ENCODE measurements around the gene LRP5. TPM values are rescaled to one million over a fixed set of nuclear protein-coding genes. Genes with fewer than 3 reads are reported as not detected.

Gene LRP5
- total and polyA plus RNA-seq, 8 donors = 11.8 to 152 (median 44.2) TPM

DNA sequence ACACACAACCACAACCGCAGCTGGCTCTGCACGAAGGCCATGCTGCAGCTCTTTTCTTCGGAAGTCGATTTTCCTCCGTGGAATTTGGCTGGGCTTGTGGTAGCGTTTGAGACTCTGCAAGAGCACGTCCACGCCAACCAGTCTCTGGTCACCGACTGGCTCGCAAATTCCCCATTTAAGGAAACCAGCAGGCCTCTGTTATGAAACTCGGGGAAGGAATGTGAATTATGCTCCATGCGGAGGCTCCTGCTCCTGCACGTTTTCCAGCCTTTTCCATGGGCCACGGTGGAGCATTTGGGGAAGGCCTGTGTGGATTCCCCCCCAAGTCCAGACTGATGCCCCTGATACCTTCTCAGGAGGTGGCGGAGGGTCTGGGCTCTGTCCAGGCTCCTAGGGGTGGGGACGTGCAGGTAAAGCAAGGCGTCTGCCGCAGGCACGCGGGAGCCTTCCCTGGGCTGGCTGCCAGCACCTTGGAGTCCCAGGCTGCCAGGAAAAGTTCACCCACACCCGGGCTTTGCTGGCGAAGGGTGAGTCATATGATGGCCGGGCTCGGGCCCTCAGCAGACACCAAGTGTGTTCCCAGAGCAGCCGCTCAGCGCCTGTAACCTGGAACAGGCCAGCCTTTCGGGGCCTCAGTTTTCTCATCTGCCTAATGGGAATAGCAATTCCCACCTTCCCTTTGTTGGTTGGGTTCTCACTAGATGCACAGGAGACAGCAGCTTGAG lies 41.9 kb downstream of the LRP5 start:
- Histone ChIP-seq H3K36me3 (peaks cover 10 to 23% (median 20%) of the 10 kb centered on the region in 4 donors), H3K27ac (peak overlapping the region; percentile 75 to 89 (median 86)), H3K4me1 (peaks cover 29 to 77% (median 40%) of the 10 kb centered on the region in 4 donors), H3K4me3 (peak overlapping the region in 1 of 4 donors; percentile 14), H3K9me3 (no peaks in the 10 kb centered on the region), H3K27me3 (no peaks in the 10 kb centered on the region)
- DNase-seq = peak; percentile 87 to 94
- intact Hi-C loops (cut with DNase I; ENCODE audit: low total_unique reads) = no loop called here
- 15 to 35% (median 29%) methylated on average over 20 to 27 of the region's 27 CpGs for WGBS, 5 donors
- TF ChIP-seq POLR2AphosphoS5 (IDR thresholded peaks at IDR 0.05) (peak; percentile 10 to 80 (median 37)), EP300 (IDR thresholded peaks at IDR 0.05) (peak; percentile 7)
- TF ChIP-seq, protein P1, sequence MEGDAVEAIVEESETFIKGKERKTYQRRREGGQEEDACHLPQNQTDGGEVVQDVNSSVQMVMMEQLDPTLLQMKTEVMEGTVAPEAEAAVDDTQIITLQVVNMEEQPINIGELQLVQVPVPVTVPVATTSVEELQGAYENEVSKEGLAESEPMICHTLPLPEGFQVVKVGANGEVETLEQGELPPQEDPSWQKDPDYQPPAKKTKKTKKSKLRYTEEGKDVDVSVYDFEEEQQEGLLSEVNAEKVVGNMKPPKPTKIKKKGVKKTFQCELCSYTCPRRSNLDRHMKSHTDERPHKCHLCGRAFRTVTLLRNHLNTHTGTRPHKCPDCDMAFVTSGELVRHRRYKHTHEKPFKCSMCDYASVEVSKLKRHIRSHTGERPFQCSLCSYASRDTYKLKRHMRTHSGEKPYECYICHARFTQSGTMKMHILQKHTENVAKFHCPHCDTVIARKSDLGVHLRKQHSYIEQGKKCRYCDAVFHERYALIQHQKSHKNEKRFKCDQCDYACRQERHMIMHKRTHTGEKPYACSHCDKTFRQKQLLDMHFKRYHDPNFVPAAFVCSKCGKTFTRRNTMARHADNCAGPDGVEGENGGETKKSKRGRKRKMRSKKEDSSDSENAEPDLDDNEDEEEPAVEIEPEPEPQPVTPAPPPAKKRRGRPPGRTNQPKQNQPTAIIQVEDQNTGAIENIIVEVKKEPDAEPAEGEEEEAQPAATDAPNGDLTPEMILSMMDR (IDR thresholded peaks at IDR 0.05) = no peak

DNA sequence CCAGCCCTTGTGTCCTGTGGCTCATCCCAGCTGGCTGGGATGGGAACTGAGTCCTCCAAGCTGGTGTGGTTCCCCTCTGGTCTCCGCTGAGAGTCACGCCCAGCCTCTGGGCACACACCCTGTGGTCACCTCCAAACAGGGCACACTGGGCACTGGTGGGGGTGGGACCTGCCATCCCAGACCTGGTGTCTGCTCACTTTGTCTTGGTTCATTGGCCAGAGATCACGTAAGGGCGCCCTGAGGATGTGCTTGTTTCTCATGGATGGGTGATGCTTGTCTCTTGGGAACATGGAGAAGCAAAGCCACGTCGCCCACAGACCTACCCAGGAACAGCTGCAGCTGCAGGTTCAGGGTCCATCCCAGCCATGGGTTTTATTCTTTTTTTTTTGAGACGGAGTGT lies 43.1 kb downstream of the LRP5 start:
- no peak overlapping the region for H3K4me3 ChIP-seq
- TF ChIP-seq, protein P1 (IDR thresholded peaks at IDR 0.05) = no peak
- TF ChIP-seq EP300 (IDR thresholded peaks at IDR 0.05) (no peak), POLR2A (IDR thresholded peaks at IDR 0.05) (no peak), POLR2AphosphoS5 (IDR thresholded peaks at IDR 0.05) (no peak)
- H3K4me1 ChIP-seq = peaks cover 25 to 65% (median 34%) of the 10 kb centered on the region in 4 donors
- no peak for DNase-seq
- H3K36me3 ChIP-seq = peaks cover 10 to 32% (median 31%) of the 10 kb centered on the region in 4 donors
- no peaks in the 10 kb centered on the region for H3K27me3 ChIP-seq
- WGBS, 5 donors = 89 to 95% (median 92%) methylated on average over 6 to 7 of the region's 7 CpGs
- intact Hi-C loops (cut with DNase I; ENCODE audit: low total_unique reads) = no loop called here
- H3K9me3 ChIP-seq = no peaks in the 10 kb centered on the region
- H3K27ac ChIP-seq = peak overlapping the region in 4 of 5 donors; percentile 79 to 89 (median 86)

DNA sequence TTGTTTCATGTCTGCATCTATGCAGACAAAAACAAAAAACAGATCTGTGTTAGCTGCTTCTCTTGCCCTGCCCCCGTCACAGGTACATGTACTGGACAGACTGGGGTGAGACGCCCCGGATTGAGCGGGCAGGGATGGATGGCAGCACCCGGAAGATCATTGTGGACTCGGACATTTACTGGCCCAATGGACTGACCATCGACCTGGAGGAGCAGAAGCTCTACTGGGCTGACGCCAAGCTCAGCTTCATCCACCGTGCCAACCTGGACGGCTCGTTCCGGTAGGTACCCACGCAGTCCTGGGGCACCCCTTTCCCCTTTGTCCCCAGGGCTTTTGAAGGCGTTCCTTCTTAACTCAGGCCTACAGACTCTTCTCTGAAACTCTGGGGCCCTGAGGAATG lies 45.2 kb downstream of the LRP5 start:
- WGBS, 5 donors = 89 to 95% (median 92%) methylated on average over 8 to 14 of the region's 14 CpGs
- intact Hi-C loops (cut with DNase I; ENCODE audit: low total_unique reads) = no loop called here
- H3K27ac ChIP-seq = peak overlapping the region in 1 of 5 donors; percentile 42

DNA sequence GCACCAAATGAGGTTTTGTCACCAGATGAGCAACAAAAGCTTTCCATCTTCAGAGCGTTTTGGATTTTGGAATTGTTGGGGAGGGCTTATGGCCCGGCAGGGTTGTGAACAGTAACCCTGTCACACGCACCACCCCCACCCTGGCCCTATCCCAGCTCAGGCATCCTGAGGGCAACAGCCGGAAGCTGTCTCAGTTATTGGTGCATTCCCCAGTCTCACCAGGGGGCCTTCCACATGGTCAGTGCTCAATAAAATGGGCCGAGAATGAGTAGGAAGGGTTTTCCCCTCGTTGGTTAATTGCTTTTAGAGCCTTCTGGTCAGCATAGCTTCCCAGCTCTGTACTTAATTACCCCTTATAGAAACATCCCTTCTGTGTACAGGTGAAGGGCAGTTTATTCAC lies 46.0 kb downstream of the LRP5 start:
- intact Hi-C loops (cut with DNase I; ENCODE audit: low total_unique reads) = no loop called here
- Histone ChIP-seq H3K36me3 (peaks cover 10 to 55% (median 47%) of the 10 kb centered on the region in 4 donors), H3K4me3 (no peak overlapping the region), H3K4me1 (peaks cover 19 to 47% (median 29%) of the 10 kb centered on the region in 4 donors), H3K27me3 (no peaks in the 10 kb centered on the region), H3K27ac (peak overlapping the region in 1 of 5 donors; percentile 42), H3K9me3 (no peaks in the 10 kb centered on the region)
- TF ChIP-seq EP300 (IDR thresholded peaks at IDR 0.05) (no peak), POLR2AphosphoS5 (IDR thresholded peaks at IDR 0.05) (no peak), POLR2A (IDR thresholded peaks at IDR 0.05) (no peak)
- TF ChIP-seq, protein P1 (IDR thresholded peaks at IDR 0.05) = no peak
- DNase-seq = no peak
- WGBS, 5 donors = 75 to 92% (median 87%) methylated on average over 4 to 6 of the region's 6 CpGs

More for the DNA sequence above, 45.2 kb downstream of the LRP5 start:
- Histone ChIP-seq H3K4me3 (no peak overlapping the region), H3K27me3 (no peaks in the 10 kb centered on the region), H3K9me3 (no peaks in the 10 kb centered on the region), H3K4me1 (peaks cover 25 to 47% (median 34%) of the 10 kb centered on the region in 4 donors), H3K36me3 (peaks cover 10 to 47% (median 42%) of the 10 kb centered on the region in 4 donors)
- DNase-seq = no peak
- no peak for TF ChIP-seq POLR2AphosphoS5 (IDR thresholded peaks at IDR 0.05)
- TF ChIP-seq, protein P1 (IDR thresholded peaks at IDR 0.05) = no peak
- no peak for TF ChIP-seq POLR2A (IDR thresholded peaks at IDR 0.05)
- no peak for TF ChIP-seq EP300 (IDR thresholded peaks at IDR 0.05)
